Liver (tissue), 9 donors: ENCODE results near the gene FGF12. TPM values are rescaled to one million over a fixed set of nuclear protein-coding genes. Genes with fewer than 3 reads are reported as not detected.

Experiments
- DNase-seq: peaks from one replicate; pipeline ENCODE4 v3.0.0-alpha.2; 2017; ENCODE audit warnings: low spot score
- H3K27ac ChIP-seq, 2 donors: one replicate each; pipeline ENCODE4 v1.7.0; 2013; ENCODE audit warnings: inconsistent platforms in 2 of 2, low read length in 2 of 2, control low read depth in 1 of 2, low read depth in 1 of 2, mild to moderate bottlenecking in 1 of 2
- H3K27me3 ChIP-seq, 4 donors: one replicate each; pipeline versions ENCODE4 v1.6.1 to v1.7.0; 2013; ENCODE audit warnings: low read length in 3 of 4, inconsistent platforms in 1 of 4, mild to moderate bottlenecking in 1 of 4, moderate library complexity in 1 of 4; ENCODE audit not compliant: control insufficient read depth in 4 of 4, insufficient read depth in 4 of 4
- H3K36me3 ChIP-seq, 4 donors: one replicate each; pipeline versions ENCODE4 v1.6.1 to v1.7.0; 2013; ENCODE audit warnings: low read length in 3 of 4, mild to moderate bottlenecking in 3 of 4, low read depth in 1 of 4, moderate library complexity in 1 of 4; ENCODE audit not compliant: control insufficient read depth in 4 of 4, insufficient read depth in 3 of 4
- H3K4me1 ChIP-seq, 4 donors: one replicate each; pipeline versions ENCODE4 v1.6.1 to v1.7.0; 2013; ENCODE audit warnings: low read length in 3 of 4, mild to moderate bottlenecking in 3 of 4, moderate library complexity in 1 of 4; ENCODE audit not compliant: control insufficient read depth in 4 of 4, insufficient read depth in 4 of 4
- H3K4me3 ChIP-seq, 3 donors: one replicate each; pipeline versions ENCODE4 v1.6.1 to v1.7.0; 2013; ENCODE audit warnings: low read length in 3 of 3, control low read depth in 1 of 3, low read depth in 1 of 3, mild to moderate bottlenecking in 1 of 3
- H3K9ac ChIP-seq, 2 donors: one replicate each; pipeline ENCODE4 v1.7.0; 2013; ENCODE audit warnings: low read length in 2 of 2, mild to moderate bottlenecking in 2 of 2, moderate library complexity in 2 of 2, control low read depth in 1 of 2, low read depth in 1 of 2
- H3K9me3 ChIP-seq, 4 donors: one replicate each; pipeline versions ENCODE4 v1.6.1 to v1.7.0; 2013; ENCODE audit warnings: low read length in 3 of 4; ENCODE audit not compliant: control insufficient read depth in 4 of 4
- CTCF ChIP-seq: fragments of 150-350 bp; IDR thresholded peaks from 2 replicates; pipeline ENCODE4 v1.5.1; 2017; ENCODE audit warnings: improper control_type of control experiment, low read depth, low read length; ENCODE audit not compliant: missing input control
- FOXA1 ChIP-seq: IDR thresholded peaks from 2 replicates; pipeline ENCODE4 v1.6.1; 2016; ENCODE audit warnings: antibody characterized with exemption
- GABPA ChIP-seq, 2 donors: IDR thresholded peaks in 1 of 2; conservative IDR thresholded peaks in 1 of 2; 2 replicates each; pipeline ENCODE4 v1.6.1; 2016; ENCODE audit warnings: antibody characterized with exemption in 2 of 2, mild to moderate bottlenecking in 1 of 2, moderate library complexity in 1 of 2
- HNF4A ChIP-seq, 2 donors: conservative IDR thresholded peaks; 2 replicates each; pipeline ENCODE4 v1.6.1; 2016; ENCODE audit warnings: antibody characterized with exemption in 2 of 2, mild to moderate bottlenecking in 2 of 2
- HNF4G ChIP-seq: IDR thresholded peaks from 2 replicates; pipeline ENCODE4 v1.6.1; 2016; ENCODE audit warnings: antibody characterized with exemption
- JUND ChIP-seq, 2 donors: IDR thresholded peaks; 2 replicates each; pipeline ENCODE4 v1.6.1; 2016; ENCODE audit warnings: antibody characterized with exemption in 2 of 2
- MAX ChIP-seq: IDR thresholded peaks from 2 replicates; pipeline ENCODE4 v1.6.1; 2016; ENCODE audit warnings: antibody characterized with exemption
- REST ChIP-seq: IDR thresholded peaks from 2 replicates; pipeline ENCODE4 v1.6.1; 2016; ENCODE audit warnings: antibody characterized with exemption, mild to moderate bottlenecking
- RXRA ChIP-seq, 2 donors: IDR thresholded peaks; 2 replicates each; pipeline ENCODE4 v1.6.1; 2017 to 2018; ENCODE audit warnings: antibody characterized with exemption in 2 of 2, mild to moderate bottlenecking in 1 of 2
- SP1 ChIP-seq: IDR thresholded peaks from 2 replicates; pipeline ENCODE4 v1.6.1; 2018; ENCODE audit warnings: antibody characterized with exemption, mild to moderate bottlenecking
- TAF1 ChIP-seq: conservative IDR thresholded peaks from 2 replicates; pipeline ENCODE4 v1.6.1; 2016; ENCODE audit warnings: antibody characterized with exemption, mild to moderate bottlenecking
- YY1 ChIP-seq: IDR thresholded peaks from 2 replicates; pipeline ENCODE4 v1.6.1; 2016; ENCODE audit warnings: antibody characterized with exemption, mild to moderate bottlenecking
- ZBTB33 ChIP-seq: IDR thresholded peaks from 2 replicates; pipeline ENCODE4 v1.6.1; 2016; ENCODE audit warnings: antibody characterized with exemption
- WGBS: extraction: QIAGEN DNeasy Blood & Tissue Kit; methylation state at CpG from one replicate; pipeline ENCODE4 v1.1.7; 2013; 5-methylcytosine and 5-hydroxymethylcytosine counted together
- polyA plus RNA-seq, 2 donors: library from polyadenylated mRNA; stranded (reverse) in 1 of 2; unstranded in 1 of 2; fragments of 200-250 nt in 1 of 2; fragments of >200 nt in 1 of 2; fragmentation: Nextera tagmentation in 1 of 2; extraction: Ambion mirVana in 1 of 2; gene quantifications; one replicate each; pipeline versions ENCODE4 v1.2.1 to v1.2.3, GENCODE V29; 2013 to 2015
- total RNA-seq, 2 donors: library from RNA; depleted of rRNA; stranded (reverse); fragments of >200 nt; gene quantifications; one replicate each; pipeline ENCODE4 v1.2.3, GENCODE V29; 2014
- donor health status: healthy.
- donor health status: healthy.
- donor health status: healthy.
- donor health status: healthy.
- donor health status: healthy.

The FGF12 gene
- total and polyA plus RNA-seq, 4 donors = 0.11 to 0.59 (median 0.19) TPM

GRCh38 chr3:192514081-192514753 is 213.1 kb downstream of the FGF12 start:
- peaks cover 0 to 5% (median 3%) of the 10 kb centered on the region in 4 donors for H3K9me3 ChIP-seq
- H3K27ac ChIP-seq = no peak overlapping the region
- H3K4me3 ChIP-seq = peak overlapping the region in 2 of 3 donors; percentile 10 to 37
- no peak for DNase-seq
- TF ChIP-seq RXRA (IDR thresholded peaks at IDR 0.05) (no peak), REST (peak; percentile 97), FOXA1 (no peak)
- H3K36me3 ChIP-seq = no peaks in the 10 kb centered on the region
- no peak overlapping the region for H3K9ac ChIP-seq
- peaks cover 9 to 17% (median 13%) of the 10 kb centered on the region in 4 donors for H3K4me1 ChIP-seq
- 7% methylated on average over 39 of the region's 39 CpGs for WGBS
- H3K27me3 ChIP-seq = peaks cover 0 to 21% (median 15%) of the 10 kb centered on the region in 4 donors

GRCh38 chr3:192505731-192506130 is 221.6 kb downstream of the FGF12 start:
- Histone ChIP-seq H3K9ac (no peak overlapping the region), H3K27ac (no peak overlapping the region), H3K9me3 (peaks cover 0 to 3% (median 1%) of the 10 kb centered on the region in 4 donors), H3K4me3 (no peak overlapping the region), H3K4me1 (no peaks in the 10 kb centered on the region), H3K36me3 (no peaks in the 10 kb centered on the region), H3K27me3 (peaks cover 0 to 6% (median 2%) of the 10 kb centered on the region in 4 donors)
- no peak for DNase-seq
- WGBS = 59% methylated on average over 6 of the region's 6 CpGs
- TF ChIP-seq YY1 = no peak
- no peak for TF ChIP-seq ZBTB33
- no peak for TF ChIP-seq SP1
- no peak for TF ChIP-seq GABPA (IDR thresholded peaks at IDR 0.05 in 1 of 2, conservative IDR thresholded peaks at IDR 0.05 in 1 of 2)
- no peak for TF ChIP-seq RXRA (IDR thresholded peaks at IDR 0.05)
- no peak for TF ChIP-seq HNF4G
- no peak for TF ChIP-seq CTCF
- TF ChIP-seq HNF4A (conservative IDR thresholded peaks at IDR 0.05) = no peak
- no peak for TF ChIP-seq TAF1
- no peak for TF ChIP-seq MAX
- TF ChIP-seq JUND (IDR thresholded peaks at IDR 0.05) = no peak
